ENCODE results near the gene SLC16A10.

DNA sequence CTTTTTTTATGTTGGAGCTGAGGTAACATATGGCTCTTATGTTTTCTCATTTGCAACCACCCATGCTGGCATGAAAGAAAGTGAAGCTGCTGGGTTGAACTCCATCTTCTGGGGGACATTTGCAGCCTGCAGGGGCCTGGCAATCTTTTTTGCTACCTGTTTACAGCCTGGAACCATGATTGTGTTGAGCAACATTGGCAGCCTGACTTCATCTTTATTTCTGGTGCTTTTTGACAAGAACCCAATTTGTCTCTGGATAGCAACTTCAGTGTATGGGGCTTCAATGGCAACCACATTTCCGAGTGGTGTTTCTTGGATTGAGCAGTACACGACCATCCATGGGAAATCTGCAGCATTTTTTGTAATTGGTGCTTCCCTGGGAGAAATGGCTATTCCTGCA, 179.0 kb downstream of the SLC16A10 start:
- TF ChIP-seq, protein P1, sequence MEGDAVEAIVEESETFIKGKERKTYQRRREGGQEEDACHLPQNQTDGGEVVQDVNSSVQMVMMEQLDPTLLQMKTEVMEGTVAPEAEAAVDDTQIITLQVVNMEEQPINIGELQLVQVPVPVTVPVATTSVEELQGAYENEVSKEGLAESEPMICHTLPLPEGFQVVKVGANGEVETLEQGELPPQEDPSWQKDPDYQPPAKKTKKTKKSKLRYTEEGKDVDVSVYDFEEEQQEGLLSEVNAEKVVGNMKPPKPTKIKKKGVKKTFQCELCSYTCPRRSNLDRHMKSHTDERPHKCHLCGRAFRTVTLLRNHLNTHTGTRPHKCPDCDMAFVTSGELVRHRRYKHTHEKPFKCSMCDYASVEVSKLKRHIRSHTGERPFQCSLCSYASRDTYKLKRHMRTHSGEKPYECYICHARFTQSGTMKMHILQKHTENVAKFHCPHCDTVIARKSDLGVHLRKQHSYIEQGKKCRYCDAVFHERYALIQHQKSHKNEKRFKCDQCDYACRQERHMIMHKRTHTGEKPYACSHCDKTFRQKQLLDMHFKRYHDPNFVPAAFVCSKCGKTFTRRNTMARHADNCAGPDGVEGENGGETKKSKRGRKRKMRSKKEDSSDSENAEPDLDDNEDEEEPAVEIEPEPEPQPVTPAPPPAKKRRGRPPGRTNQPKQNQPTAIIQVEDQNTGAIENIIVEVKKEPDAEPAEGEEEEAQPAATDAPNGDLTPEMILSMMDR (IDR thresholded peaks at IDR 0.05; ENCODE audit: low read depth, low read length) = no peak
- TF ChIP-seq EZH2phosphoT487 (IDR thresholded peaks at IDR 0.05; ENCODE audit: low read depth) = no peak
